DMS114 treated with DMSO at 0.1 percent for 48 hours (cell line): ENCODE results near the gene SIN3A.
"Not testable (repeated sequence)": the region's sequence is repeated elsewhere in the genome, so short reads cannot be mapped to it uniquely, and the experiment has no call there.

Source experiments
- DNase-seq: peaks from one replicate; lab custom pipeline; 2025; ENCODE audit not compliant: unreplicated experiment; lab: John Stamatoyannopoulos, UW

SIN3A gene

DNA sequence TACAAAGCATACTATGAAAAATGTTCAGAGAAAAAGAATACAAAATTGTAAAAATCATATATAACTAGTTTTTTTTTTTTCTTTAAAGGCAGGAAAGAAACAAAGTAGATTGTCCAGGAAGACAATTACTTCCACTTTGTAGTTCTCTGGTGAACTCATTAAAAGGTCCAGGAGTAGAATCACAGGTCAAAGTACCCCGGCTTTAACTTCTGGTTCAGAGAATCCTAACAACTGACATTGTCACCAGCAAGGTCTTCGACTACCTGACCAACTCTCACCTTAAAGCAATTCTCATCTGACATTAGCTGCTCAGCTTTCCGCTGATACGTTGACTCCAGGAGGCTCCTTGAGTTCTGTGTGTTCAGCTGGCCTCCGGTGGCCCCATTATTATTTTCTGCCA is 67.5 kb downstream of the SIN3A start:
- not testable (repeated sequence) for DNase-seq

DNA sequence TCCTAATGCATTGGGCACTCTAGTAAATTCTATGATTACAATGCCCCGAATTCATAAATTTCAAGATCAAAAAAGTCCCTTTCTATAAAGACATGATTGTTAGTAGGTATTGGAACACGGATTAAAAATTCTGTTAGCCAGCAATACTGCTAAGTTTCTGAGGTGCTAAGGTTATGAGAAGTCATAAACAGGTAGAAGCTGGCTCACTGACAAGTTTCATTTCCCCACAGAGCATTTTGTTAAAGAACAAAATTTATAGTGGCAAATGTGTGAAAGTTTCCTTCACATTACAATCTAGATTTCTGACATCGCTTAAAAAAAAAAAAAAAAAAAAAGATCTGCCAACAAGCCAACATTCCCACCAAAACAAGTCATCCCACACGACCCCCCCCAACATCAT is 70.7 kb downstream of the SIN3A start:
- no peak for DNase-seq

DNA sequence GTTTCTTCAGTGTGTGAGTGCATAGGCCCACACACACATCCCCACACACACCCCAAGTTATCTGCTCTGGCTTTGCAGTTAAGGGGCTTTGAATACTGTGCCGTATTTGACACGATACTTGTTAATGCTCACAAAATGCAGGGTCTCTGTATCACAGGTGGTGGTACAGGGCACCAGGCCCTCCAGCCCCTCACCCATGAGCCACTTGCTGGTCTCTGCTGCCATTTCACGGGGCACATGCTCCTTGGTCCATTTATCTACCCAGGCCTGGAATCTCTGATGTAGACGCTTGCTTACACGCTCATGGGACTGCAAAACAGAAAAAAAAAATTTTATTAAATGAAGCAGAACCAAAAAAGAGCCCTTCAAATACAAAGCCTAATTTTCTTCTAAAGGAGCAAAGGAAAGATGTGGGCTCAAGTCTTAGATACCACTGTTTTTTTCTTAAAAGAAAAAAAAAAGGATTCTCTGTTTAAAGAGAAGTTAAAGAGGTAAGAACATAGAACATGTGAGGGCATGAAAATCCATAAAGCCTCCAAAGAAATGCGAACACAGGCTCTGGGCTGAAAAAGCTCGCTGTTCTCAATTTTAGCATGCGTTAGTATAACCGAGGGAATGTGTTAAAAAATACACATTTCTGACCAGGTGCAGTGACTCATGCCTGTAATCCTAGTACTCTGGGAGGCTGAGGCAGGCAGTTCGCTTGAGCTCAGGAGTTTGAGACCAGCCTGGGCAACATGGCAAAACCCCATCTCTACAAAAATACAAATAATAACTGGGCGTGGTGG is 79.4 kb downstream of the SIN3A start:
- no peak for DNase-seq

DNA sequence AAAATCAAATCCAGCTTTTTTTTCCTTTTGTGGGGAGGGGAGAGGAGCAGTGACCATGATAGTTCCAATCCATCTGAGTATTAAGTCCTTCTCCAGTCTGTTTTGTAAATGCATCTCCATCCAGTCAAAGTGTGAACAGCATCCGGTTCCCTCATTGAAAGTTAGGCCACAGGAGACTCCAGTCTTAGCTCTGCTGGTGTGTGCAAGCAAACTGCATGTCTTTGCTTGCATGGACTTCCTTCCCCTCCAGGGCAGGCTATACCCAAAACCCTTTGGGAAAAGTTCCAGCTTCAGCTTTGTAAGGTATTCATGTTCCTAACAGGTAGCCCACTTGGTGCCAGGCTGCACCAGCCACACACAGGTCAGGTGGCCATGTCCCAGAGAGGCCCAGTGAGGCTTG is 80.0 kb downstream of the SIN3A start:
- no peak for DNase-seq

DNA sequence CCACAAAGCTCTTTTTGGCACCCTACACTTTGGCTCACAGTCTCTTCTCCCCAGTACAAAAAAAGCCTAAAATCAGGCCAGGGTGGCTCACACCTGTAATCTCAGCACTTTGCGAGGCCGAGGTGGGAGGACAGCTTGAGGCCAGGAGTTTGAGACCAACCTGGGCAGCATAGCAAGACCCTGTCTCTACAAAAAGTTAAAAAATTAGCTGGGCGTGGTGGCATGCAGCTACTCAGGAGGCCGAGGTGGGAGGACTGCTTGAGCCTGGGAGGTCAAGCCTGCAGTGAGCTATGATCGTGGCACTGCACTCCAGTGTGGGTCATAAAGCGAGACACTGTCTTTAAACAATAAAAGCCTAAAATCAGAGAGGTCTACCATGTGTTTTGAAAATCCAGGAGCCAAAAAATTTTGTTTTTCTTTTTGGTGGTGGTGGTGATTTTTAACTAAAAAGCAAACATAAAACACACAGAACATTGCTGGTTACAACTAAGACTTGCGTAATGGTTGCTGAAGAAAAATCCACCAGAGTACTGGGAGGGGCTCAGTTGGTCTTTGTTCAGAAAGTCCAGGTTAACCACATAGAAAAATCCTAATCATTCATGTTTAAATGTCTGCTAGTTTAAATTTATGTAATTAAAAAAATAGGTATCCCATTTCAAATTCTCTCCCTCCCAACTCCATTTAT is 81.5 kb downstream of the SIN3A start:
- DNase-seq: no peak

DNA sequence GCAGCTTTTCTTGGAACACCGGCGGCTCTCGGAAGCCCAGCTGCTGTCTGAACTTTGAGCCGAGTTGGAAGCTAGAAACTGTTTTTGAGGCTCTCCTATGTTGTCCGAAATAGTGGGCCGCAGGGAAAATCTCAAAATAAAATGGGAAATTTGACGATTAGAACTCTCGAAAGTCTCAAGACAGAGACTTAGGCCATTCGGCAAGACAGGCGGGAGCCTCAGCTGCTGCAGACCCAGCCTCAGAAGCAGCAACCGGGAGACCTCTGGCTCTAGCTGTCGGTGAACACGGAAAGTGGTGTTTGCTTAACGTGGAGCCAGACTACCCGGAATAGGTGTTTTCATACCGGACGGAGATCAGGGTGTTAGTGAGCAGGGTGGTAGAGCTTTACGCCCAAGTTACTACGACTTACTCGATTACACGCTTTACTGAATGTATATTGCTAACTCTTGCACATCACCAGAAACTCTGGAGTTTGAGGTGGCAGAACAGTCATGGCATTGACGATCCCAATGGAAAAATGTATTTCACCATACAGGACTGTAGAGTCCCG is 82.7 kb downstream of the SIN3A start:
- DNase-seq: no peak

DNA sequence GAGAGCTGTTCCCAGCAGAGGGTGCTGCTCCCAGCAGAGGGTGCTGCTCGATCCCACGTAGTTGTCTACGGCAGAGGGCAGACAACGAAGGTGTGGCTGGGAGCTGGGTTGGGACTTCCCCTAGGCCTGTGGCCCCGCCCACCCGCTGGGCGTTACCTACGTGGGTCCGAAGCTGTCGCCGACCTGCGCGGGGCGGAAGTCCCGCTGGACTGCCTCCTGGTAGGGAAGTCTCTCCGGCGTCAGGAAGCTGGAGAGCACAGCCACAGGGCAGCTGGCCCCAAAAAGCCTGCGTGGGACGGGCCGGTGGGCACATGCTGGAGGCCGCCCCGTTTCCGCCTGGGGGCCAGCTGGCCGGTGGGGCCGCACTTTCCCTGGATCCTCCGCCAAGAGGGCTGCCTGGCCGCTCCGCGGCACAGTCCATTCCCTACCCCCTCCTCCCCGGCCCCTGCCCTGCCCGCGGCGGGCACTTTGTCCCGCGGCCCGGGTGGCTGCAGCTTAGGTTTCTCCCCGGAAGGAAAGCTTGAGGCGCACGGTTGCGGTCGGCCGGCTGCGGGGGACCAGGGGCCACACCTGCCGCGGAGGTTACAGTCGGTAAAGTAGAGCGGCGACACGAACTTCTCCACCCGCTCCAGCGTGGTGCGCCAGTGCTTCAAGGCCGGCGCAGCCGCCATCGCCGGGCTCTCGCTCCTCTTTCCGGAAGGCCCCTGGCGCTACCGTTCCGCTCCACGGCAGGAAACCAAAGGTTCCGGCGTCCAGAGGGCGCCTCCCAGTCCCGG is 83.4 kb downstream of the SIN3A start, which contains the start of gene MAN2C1:
Gene MAN2C1 (minus strand): TSS at position 695 of the 776 bp plus-strand sequence. CDS start 24 bp downstream, at position 671.
- DNase-seq: peak; percentile 95

DNA sequence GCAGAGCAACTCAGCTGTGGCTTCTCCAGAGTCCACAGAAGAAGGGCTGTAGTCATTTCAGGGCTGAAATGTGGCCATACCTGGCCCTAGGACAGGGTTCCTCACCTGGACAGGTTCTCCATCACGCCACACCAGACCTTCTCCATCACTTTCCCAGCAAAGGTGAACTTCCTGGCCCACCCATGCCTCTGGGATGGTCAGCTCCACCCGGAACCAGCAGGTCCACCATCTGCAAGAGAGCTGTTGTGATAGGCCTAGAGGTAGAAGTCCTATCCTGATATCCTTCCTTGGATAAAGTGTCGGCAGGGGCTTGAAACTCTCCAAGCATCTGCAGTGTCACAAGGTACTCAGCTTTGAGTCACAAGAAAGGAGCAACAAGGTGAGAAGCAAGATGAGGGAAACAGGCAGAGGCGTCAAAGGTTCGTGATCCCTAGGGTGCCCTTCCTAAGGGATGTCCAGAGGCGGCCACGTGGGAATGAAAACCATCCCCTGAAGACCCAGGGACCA is 84.0 kb downstream of the SIN3A start:
- DNase-seq: no peak

DNA sequence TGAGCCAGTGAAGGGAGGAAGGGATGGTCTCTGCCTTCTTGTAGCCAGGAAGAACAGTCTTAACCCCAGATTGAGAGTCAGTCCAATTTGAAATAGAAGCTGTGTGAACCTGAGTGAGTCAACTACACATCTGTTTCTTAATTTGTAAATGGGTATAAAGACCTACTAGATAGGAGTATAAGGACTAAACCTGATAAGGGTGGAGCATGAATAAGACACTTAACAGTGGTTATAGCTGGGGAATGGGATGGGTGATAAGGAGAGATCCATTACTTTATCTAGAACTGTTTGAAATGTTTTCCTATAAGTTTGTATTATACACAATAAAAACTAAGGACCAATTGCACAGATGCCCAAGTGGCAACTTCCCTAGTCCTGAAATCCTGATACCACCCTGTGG is 84.5 kb downstream of the SIN3A start:
- DNase-seq: no peak

DNA sequence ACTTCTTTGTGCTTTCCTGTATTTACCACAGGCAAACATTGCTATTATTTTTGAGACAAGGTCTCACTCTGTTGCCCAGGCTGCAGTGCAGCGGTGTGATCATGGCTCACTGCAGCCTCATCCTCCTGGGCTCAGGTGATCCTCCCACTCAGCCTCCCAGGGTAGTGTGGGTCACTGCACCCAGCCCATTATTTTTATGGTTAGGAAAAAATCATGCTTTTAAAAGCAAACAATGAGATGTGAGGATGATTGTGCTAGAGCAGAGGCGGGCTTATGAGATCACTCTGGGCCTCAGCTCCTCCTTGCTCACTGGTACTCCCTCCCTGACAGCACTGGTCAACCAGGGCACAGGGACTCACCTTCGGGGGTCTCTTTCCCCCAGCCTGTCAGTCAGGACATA is 85.3 kb downstream of the SIN3A start:
- DNase-seq: no peak

DNA sequence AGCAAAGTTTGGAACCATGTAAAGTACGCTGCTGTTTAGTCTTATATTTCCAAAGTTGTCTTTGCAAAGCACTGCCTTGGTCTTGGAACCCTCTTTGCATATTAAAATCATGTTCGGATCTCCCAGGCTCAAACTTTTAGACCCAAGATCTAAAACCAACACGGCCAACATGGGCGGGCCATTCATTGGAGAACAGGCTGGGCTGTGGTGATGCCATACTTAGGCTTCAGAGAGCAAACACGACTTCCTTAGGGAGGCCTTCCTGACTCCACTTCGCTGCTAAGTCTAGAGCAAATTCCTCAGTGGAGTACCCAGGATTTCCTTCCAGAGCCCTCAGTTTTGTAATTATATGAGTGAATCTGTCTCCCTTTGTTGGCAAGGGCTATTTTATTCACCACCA is 86.6 kb downstream of the SIN3A start:
- no peak for DNase-seq

DNA sequence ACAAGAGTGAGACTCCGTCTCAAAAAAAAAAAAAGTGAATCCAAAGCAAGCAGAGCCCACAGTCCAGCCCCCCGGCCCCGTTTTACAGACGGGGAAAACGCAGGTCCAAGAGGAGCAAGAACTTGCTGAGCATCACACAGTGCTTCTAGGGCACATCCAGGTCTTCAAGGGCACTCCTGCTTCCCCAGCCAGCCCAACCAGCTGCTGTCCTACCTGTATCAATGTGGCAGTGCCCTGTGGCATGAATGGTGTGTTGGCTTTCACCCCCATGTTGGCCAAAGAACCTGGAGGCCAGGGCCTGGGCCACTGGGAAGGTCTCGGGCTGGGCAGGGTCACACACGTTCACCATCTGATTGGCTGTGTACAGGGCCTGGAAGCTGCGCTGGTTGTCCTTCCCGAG is 87.7 kb downstream of the SIN3A start:
- no peak for DNase-seq

DNA sequence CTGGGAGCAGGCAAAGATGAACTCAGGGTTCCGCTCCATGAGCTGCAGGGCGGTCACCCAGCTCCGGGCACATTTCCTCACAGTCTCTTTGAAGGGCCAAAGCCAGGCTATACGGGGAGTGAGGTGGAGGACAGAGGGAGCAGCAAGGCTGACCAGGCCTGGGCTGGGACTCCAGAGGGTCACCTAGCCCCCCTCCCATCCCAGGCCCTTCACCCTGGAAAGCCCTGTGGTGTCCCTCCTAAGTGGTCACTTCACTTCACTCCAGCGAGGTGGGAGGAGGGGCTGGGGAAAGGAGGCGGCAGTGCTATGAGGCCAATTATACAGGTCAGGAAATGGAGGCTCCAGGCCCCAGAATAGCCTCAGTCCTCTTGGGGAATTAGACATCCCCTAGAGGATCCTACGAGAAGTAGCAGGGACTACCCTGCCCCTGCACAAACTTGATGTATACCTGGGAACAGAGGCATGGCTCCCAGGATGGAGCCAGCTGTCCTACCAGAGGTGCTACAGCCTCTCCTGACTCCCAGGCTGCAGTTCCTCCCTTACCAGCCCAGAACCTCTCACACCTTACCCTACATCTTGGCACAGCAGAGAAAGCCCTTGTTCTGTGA is 88.7 kb downstream of the SIN3A start:
- DNase-seq: no peak

DNA sequence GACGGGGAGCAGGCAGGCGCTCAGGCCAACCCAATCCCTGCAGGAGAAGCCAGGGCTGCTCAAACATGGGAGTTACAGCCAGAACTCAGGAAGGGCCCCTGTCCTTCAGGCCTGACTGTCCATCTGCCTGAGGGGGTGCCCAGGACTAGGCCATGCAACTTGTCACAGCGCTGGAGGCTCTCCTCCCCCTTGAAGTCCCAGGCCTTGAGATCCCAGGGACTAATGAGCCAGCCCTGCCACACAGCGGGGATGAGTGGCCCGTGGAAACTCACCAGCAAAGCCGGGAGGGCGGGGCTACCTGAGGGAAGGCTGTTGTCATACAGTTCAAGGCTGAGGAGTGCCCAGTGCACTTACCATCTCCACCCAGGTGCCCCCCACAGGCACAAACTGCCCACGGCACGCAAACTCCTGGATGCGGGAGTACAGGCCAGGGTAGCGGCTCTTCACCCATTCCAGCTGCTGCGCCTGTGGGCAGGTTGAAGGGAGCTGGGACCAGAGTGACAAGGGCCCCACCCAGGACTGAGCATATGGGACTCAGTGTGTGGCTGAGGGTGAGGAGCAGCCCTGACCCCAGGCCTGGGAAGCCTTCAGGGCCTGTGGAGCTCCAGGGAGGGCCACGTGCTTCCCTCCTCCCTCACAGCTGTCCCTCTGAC is 89.4 kb downstream of the SIN3A start:
- no peak for DNase-seq

DNA sequence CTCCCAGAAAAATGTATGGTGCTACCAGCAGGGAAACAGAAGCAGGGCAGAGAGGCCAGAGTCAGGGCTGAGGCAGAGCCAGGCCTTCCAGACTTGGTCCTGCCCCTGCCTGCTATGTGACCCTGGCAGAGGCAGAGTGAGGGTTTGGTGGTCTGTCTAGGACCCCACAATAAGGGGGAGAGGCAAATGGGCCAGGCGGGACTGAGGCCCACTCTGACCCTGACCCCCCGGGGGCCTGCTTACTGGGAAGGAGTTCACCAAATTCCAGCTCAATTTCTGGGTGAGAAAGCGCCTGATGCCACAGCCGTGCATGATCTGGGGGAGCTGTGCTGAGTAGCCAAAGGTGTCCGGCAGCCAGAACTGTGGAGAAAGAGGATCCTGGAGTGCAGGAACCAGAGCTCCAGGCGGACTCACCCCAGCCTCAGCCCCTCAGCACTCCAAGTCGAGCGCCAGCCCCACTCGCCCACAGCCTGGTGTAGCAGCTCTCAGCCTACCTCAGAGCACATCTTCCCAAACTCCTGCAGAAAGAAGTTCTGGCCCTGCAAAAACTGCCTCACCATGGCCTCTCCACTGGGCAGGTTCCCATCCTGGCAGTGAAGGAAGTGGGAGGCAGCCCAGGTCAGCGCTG is 90.0 kb downstream of the SIN3A start:
- DNase-seq: no peak

DNA sequence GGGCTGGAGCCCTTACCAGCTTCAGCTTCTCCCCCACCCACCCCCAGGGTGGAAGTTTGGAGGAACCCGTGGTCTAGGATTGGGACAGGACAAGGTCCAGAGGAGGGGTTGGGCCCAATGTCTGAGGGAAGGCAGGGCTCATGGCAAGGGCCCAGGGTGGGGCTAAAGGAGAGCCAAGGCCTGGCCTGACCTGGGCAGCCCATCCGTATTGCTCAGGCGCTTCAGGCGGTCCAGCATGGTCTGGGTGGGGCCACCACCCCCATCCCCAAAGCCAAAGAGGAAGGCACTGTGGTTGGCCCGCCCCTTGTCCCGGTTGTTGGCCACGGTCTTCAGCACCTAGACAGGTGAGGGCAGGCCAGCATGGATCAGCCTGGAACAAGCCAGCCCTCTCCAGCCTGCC is 90.6 kb downstream of the SIN3A start:
- no peak for DNase-seq

DNA sequence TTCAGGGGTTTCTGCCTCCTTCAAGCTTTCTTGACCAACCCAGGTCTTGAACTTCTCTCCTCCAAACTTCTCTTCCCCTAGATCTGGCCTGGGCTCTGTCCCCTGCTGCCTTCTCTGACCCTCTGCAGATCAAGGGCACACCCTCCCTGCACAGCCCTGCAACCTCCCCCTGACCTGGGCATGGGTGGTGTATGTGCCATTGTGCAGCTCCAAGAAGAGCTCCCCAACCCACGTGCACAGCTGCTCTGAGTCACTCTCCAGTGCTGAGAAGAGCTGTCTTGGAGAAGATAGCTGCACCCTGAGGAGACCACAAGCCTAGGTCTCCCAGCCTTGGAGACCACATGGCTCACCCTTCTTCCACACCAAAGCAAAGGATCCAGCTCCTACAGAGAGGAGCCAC is 91.1 kb downstream of the SIN3A start:
- DNase-seq: no peak

DNA sequence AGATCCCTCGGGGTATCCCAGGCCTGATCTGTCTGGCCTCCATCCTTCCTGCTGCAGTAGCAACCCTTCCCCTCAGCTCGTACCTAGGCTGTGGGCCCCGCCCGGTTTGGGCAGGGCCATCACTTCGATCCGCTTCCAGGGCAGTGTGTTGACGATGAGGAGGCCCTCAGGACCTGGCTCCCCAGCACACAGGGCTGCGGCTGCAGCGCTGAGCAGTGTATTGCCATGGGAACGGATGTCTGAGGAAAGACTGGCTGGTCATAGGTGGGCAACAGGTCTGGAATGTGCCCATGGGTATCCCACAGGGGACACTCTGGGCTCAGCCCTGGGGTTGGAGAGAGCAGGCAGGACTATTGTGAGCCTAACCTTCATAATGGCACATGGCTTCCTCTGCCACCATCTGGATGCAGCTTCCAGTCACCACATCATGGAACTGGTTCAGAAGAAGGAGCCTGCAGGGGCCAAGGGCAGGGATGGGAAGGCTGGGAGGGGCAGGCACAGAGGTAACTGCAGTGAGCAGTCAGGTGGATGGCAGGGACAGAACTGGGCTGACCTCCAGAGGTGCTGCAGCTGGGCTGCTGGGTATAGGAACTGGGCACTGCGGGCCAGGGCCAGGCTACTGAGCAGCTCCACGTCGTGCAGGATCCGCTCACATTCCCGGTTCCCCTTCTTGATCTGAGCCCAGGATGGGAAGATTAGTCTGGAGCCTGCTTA is 91.8 kb downstream of the SIN3A start:
- DNase-seq: no peak

DNA sequence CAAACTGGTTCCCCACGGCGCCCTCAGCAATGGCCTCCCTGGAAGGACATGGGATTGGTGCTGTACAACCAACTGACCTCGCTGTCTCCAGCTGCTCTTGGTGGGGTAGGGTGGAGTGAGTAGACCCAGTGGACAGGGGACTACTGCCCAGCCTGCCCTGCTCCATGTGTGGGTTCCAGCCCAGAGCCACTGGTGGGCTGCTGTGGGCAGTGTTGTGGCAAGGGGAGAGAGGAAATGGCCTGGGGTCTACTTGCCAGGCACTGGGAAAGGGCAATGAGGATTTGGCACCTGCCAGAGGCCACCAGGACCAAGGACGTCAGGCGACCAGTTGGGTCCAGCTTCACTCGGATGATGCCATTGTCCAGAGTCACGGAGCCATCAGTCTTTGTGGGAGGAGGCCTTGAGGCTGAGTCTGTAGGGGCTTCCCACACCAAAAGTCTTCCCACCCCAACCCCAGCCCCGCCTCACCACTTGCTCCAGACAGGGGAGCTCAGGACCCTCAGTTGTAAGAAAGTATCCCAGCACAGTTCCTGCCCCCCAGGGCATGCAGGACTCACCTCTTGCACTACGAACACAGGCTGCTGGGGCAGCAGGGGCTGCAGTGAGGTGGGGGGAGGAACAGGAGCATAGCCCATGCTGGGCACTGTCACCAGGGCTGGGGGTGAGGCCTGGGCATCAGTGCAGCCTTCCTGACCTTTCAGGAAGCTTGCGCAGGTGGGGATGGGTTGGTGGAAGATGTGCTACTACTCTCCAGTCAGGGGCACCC is 92.5 kb downstream of the SIN3A start:
- DNase-seq: no peak
